Right kidney (tissue), 9 donors: ENCODE measurements around the gene HSPA13.
"Not testable (repeated sequence)": the region's sequence is repeated elsewhere in the genome, so short reads cannot be mapped to it uniquely, and the experiment has no call there.

Source experiments
- DNase-seq: peaks from one replicate; pipeline ENCODE4 v3.0.0-alpha.2; 2016
- long read RNA-seq, 8 donors: transcript quantifications; one replicate each; lab custom pipeline, GENCODE V29; 2026

The HSPA13 gene, protein sequence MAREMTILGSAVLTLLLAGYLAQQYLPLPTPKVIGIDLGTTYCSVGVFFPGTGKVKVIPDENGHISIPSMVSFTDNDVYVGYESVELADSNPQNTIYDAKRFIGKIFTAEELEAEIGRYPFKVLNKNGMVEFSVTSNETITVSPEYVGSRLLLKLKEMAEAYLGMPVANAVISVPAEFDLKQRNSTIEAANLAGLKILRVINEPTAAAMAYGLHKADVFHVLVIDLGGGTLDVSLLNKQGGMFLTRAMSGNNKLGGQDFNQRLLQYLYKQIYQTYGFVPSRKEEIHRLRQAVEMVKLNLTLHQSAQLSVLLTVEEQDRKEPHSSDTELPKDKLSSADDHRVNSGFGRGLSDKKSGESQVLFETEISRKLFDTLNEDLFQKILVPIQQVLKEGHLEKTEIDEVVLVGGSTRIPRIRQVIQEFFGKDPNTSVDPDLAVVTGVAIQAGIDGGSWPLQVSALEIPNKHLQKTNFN
- long read RNA-seq, donor 1, transcript HSPA13-201 (5 exons, 3,986 nt), result major isoform, 17 of 17 reads
- long read RNA-seq, donor 1, partial matches to known transcripts, result 0 of 17 reads
- long read RNA-seq, donor 1, other reads (novel, unspliced or antisense), result 0 of 17 reads
- long read RNA-seq, donor 2, partial matches to known transcripts, result 0 of 4 reads
- long read RNA-seq, donor 2, other reads (novel, unspliced or antisense), result 0 of 4 reads
- long read RNA-seq, donor 3, transcript HSPA13-201 (5 exons, 3,986 nt), result major isoform, 9 of 9 reads
- long read RNA-seq, donor 3, partial matches to known transcripts, result 0 of 9 reads
- long read RNA-seq, donor 3, other reads (novel, unspliced or antisense), result 0 of 9 reads
- long read RNA-seq, donor 4, transcript HSPA13-201 (5 exons, 3,986 nt), result major isoform, 16 of 16 reads
- long read RNA-seq, donor 4, partial matches to known transcripts, result 0 of 16 reads
- long read RNA-seq, donor 4, other reads (novel, unspliced or antisense), result 0 of 16 reads
- long read RNA-seq, donor 5, transcript HSPA13-201 (5 exons, 3,986 nt), result major isoform, 11 of 24 reads
- long read RNA-seq, donor 5, partial matches to known transcripts, result 13 of 24 reads
- long read RNA-seq, donor 5, other reads (novel, unspliced or antisense), result 0 of 24 reads
- long read RNA-seq, donor 6, transcript HSPA13-201 (5 exons, 3,986 nt), result major isoform, 14 of 26 reads
- long read RNA-seq, donor 6, partial matches to known transcripts, result 12 of 26 reads
- long read RNA-seq, donor 6, other reads (novel, unspliced or antisense), result 0 of 26 reads
- long read RNA-seq, donor 7, transcript HSPA13-201 (5 exons, 3,986 nt), result major isoform, 10 of 22 reads
- long read RNA-seq, donor 7, partial matches to known transcripts, result 12 of 22 reads
- long read RNA-seq, donor 7, other reads (novel, unspliced or antisense), result 0 of 22 reads
- long read RNA-seq, donor 8, transcript HSPA13-201 (5 exons, 3,986 nt), result major isoform, 11 of 11 reads
- long read RNA-seq, donor 8, partial matches to known transcripts, result 0 of 11 reads
- long read RNA-seq, donor 8, other reads (novel, unspliced or antisense), result 0 of 11 reads

GRCh38 chr21:14382835-14383595 lies at the start of gene HSPA13:
TSS of gene HSPA13 (minus strand) at chr21:14383146. CDS start at chr21:14383119, 27 bp downstream.
- peak; percentile 94 for DNase-seq

DNA sequence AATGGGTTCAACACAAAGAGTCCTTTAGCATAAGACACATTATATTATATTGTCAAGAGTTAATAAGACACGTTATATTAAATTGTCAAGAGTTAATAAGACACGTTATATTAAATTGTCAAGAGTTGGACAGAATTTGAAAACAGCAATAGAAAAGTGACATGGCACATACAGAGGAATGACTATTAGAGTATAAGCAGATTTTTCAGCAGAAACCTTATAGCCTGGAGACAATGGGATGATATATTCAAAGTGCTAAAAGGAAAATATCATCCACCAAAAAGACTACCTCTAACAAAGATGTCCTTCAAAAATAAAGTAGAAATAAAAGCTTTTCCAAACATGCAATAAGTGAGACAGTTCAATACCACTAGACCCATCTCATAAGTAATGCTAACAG lies 36.0 kb upstream of the HSPA13 start:
- no peak for DNase-seq

- DNase-seq, result no peak
Measured at GRCh38 chr21:14414932-14415508, 32.1 kb upstream of the HSPA13 start.

DNA sequence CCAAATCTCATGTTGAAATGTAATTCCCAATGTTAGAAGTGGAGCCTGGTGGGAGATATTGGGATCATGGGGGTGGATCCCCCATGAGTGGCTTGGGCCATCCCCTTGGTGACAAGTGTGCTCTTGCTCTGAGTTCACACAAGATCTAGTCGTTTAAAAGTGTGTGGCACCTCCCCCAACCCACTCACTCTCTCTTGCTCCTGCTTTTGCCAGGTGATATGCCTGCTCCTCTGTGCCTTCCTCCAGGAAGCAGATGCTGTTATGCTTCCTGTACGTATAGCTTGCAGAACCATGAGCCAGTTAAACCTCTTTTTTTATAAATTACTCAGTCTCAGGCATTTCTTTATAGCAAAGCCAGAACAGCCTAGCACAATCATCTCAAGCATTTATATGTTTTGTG lies 23.0 kb upstream of the HSPA13 start:
- DNase-seq, result no peak

DNA sequence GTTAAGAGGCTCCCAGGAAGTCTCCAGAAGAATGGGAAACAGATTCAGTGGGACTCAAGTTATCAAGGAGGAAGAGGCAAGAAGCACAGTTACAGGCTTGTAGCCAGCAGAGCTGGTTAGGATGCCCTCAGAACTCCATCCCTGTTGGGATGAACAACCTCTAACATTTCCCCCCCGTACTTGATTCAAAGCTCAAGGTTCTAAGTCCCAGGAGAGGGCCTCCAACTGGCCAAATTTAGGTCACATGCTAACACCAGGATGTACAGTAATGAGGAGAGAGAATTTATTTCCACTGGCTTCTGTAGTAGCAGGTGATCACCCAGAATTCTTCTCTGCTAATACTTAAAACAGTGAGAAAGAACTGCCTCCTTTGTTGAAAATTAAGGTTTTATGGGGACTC lies 22.3 kb upstream of the HSPA13 start:
- no peak for DNase-seq

- DNase-seq, result no peak
Measured at GRCh38 chr21:14403681-14404318, 20.9 kb upstream of the HSPA13 start.

DNA sequence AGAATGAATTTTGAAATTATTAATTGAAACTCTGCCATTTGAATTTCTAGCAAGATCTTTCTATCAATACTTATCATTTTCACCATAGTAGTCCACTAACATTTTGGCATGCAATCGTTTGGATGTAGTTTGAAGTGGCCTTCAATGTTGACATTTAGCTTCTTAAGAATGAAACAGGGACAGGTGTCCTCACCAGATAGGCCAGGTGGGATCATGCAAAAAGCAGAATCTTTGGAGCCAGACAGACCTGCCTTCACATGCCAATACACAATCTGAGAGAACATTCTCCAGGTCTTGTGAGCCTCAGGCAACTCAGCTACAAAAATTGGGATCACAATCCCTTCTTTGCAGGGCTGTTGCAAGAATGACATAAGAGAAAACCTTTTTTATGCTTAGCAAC lies 18.3 kb upstream of the HSPA13 start:
- no peak for DNase-seq

DNA sequence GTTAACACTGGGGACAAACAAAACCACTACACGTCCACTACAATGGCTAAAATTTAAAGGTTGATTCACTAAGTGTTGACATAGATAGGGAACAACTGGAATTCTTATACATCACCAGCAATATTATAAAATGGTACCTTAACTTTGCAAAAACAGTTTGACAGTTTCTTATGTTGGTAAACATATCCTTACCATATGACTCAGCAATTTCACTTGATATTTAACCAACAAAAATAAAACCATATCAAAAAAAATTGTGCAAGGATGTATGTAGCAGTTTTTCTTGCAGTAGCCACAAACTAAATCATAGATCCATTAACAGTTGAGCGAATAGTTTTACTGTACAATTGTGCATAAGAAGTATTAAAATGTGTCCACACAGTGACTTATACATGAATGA lies 5.3 kb upstream of the HSPA13 start:
- no peak for DNase-seq

DNA sequence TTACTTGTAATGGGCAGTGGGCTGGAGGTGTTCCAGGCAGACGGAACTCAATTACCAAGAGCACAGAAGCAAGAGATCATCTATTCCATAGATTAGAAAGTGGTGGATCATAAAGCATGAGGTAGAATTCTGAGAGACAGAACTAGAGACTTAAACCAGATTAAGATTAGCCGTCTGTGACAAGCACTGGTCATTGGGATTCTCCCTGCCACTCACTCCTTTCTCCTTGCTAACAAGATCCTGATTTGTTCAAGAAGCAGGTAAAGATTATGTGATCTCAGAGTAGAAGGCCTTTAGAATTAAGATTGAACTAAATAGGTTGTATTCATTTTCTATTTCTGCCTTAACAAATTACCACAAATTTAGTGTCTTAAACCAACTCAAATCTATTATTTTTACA lies 1.5 kb upstream of the HSPA13 start:
- DNase-seq, result no peak

GRCh38 chr21:14383596-14384180 lies 742 bp upstream of the HSPA13 start:
- DNase-seq, result no peak

DNA sequence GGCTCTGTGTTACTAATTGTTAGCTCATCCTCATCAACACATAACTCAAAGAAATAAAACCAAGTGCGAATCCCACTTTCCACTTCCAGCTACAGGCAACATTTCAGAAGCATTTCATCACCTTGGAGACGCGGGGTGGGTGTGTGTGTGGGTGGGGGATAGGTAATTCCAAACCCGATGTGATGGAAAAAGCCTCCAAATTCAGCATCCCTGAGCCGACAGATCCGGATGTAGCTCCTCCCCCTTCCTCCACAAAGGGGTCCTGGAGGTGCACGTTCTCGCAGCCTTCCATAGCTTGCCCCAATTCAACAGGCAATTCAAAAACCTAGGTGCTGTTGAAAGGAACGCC lies 486 bp downstream of the HSPA13 start:
- DNase-seq, result no peak

DNA sequence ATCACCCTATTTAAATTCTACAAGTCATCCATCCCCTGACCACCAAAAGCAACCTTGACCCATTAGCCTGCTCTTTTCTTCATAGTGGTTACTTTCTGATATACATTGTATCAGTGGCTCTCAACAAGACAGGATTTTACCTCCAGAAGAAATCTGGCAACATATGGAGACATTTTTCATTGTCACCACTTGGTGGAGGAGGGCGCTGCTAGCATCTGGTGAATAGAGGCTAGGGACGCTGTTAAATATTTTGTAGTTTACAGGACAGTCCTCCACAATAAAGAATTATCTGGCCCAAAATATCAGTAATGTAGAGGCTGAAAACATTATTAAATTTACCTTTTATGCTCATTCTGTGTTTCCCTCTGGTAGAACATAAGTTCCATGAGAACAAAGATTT lies 6.1 kb downstream of the HSPA13 start:
- no peak for DNase-seq

DNA sequence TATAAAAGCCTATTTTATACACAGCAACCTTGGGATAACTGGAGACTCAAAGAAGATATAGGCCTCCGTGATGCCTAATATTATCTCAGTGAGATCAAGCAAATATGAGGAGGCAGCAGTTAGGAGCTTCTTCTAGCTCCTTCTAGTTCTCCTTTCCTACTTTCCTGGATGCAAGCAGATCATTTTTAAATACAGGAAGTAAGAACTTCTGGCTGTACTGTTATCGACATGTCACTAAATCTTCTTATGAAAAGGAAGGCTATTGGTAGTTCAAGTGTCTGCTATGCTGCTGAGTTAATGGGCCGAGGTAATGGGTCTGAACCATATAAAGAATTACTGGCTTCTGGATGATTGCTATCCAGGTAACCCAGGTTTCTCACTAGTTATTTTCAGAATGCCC lies 15.9 kb downstream of the HSPA13 start:
- DNase-seq, result no peak

DNA sequence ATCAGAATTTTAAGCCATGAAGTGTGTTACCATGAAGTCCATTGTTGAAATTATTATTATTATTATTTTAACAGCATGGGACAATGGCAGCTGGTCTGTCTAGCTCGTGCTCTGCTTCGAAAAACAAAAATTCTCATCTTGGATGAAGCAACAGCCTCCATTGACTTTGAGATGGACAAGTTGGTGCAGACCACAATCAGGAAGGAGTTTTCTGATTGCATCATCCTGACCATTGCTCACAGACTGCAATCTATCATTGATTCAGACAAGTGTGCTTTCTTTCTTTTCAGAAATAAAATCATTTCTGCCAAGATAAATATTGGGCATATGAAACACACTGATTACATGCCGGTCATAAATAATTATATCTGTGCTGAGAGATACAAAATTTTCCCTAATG lies 21.0 kb downstream of the HSPA13 start:
- no peak for DNase-seq

DNA sequence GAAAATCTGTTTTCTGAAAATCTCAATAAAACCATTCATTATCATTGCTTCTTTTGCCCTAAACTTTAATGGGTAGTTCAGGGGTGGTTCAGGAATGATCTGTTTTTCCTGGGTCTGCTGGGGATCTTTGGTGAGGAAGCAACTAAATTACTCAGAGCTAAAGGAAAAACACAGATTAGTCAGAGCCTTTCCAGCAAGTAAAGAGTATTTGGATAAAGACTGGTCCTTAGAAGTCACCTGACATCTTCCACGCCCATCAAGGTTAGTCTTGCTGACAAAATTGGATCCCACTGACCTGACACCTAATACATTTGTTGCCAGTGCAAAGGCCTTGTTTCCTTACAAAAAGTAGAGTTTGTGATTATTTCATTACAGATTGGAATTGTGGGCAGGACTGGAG lies 24.2 kb downstream of the HSPA13 start:
- DNase-seq, result no peak

DNA sequence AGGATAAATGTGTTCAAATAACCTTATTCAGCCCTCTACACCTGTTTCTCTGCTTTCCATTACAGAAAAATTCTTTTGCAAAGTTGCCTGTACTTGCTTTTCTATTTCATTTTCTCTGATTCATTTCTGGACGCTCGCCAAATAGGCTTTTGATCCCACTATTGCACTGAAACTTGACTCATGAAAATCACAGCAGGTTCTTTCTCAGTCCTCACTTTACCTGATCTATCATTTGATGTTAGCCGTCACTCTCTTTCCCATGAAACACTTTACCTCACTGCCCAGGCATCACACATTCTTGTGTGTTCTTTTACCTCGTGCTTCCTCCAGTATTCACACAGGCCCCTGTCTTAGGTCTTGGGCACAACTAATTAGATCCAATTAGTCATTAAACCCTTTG lies 26.2 kb downstream of the HSPA13 start:
- DNase-seq, result no peak

- no peak for DNase-seq
Measured at GRCh38 chr21:14354515-14354914, 28.4 kb downstream of the HSPA13 start.

- DNase-seq, result no peak
Measured at GRCh38 chr21:14353726-14354125, 29.2 kb downstream of the HSPA13 start.

- DNase-seq, result no peak
Measured at GRCh38 chr21:14353231-14353630, 29.7 kb downstream of the HSPA13 start.

DNA sequence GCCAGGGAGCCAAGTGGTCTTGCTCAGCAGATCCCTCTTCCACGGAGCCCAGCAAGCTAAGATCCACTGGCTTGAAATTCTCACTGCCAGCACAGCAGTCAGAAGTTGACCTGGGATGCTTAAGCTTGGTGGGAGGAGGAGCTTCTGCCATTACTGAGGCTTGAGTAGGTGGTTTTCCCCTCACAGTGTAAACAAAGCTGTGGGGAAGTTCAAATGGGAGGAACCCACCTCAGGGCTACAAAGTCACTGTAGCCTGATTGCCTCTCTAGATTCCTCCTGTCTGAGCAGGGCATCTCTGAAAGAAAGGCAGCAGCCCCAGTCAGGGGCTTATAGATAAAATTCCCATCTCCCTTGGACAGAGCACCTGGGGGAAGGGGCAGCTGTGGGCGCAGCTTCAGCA lies 55.6 kb downstream of the HSPA13 start:
- not testable (repeated sequence) for DNase-seq
